OCI-LY3 (cell line): ENCODE results near the gene SCN1A.

Experiments used
- EZH2phosphoT487 ChIP-seq: fragments of 200-600 bp; shearing (Covaris generic); IDR thresholded peaks from 2 replicates; pipeline ENCODE4 v1.6.1; 2018; ENCODE audit warnings: antibody characterized with exemption, mixed run types, low read depth
- TF ChIP-seq, protein P1 (sequence below): fragments of 200-600, 300-600 bp; sonication (generic); IDR thresholded peaks from 2 replicates; pipeline ENCODE4 v1.5.1; 2014; ENCODE audit warnings: antibody characterized with exemption, low read length, low read depth

DNA sequence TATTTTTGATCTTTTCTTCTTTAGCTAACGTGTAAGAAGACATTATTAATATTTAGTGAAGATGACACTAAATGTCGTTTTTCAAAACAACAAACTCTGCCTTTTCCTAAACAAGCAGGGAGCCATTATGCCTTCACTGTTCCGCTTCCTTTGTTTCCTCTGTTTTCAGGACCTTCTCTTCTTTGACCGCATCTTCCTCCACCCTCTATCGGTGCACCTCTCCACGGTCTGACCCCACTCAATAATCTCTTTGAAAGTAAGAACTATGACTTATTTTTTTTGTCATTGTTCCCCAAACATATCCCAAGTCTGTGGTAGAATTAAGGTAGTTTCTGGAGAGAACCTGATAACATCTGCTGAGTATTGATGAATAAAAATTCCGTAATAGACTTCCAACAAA is 5.8 kb upstream of the SCN1A start:
- TF ChIP-seq, protein P1, sequence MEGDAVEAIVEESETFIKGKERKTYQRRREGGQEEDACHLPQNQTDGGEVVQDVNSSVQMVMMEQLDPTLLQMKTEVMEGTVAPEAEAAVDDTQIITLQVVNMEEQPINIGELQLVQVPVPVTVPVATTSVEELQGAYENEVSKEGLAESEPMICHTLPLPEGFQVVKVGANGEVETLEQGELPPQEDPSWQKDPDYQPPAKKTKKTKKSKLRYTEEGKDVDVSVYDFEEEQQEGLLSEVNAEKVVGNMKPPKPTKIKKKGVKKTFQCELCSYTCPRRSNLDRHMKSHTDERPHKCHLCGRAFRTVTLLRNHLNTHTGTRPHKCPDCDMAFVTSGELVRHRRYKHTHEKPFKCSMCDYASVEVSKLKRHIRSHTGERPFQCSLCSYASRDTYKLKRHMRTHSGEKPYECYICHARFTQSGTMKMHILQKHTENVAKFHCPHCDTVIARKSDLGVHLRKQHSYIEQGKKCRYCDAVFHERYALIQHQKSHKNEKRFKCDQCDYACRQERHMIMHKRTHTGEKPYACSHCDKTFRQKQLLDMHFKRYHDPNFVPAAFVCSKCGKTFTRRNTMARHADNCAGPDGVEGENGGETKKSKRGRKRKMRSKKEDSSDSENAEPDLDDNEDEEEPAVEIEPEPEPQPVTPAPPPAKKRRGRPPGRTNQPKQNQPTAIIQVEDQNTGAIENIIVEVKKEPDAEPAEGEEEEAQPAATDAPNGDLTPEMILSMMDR: no peak
- no peak for TF ChIP-seq EZH2phosphoT487
